GM23338 (cell line): ENCODE data around the gene RTN4RL2. TPM values are rescaled to one million over a fixed set of nuclear protein-coding genes. Genes with fewer than 3 reads are reported as not detected.

Source experiments
- EZH2 ChIP-seq: fragments of 200-600 bp; sonication (generic); IDR thresholded peaks from one replicate; pipeline ENCODE4 v1.8.0; 2017; ENCODE audit warnings: antibody characterized with exemption, mild to moderate bottlenecking, low read depth; ENCODE audit not compliant: unreplicated experiment
- NANOG ChIP-seq: IDR thresholded peaks from 2 replicates; pipeline ENCODE4 v1.6.1; 2016; ENCODE audit warnings: antibody characterized with exemption, borderline replicate concordance
- POLR2AphosphoS5 ChIP-seq: IDR thresholded peaks from 2 replicates; pipeline ENCODE4 v1.6.1; 2016; ENCODE audit warnings: antibody characterized with exemption, low read depth
- ZNF462 ChIP-seq: fragments of 250-450 bp; sonication (Bioruptor Pico); IDR thresholded peaks from 2 replicates; pipeline ENCODE4 v1.5.0; 2020; ENCODE audit warnings: mild to moderate bottlenecking, moderate library complexity
- polyA plus RNA-seq: library from polyadenylated mRNA; unstranded; fragments of >200 nt; fragmentation: Nextera tagmentation; extraction: Ambion mirVana; gene quantifications from 2 replicates; pipeline ENCODE4 v1.2.1, GENCODE V29; 2016
- small RNA-seq: library from RNA; depleted of rRNA; stranded (forward); fragments of <200 nt; gene quantifications from one replicate; pipeline ENCODE3, GENCODE V24; 2014; ENCODE audit warnings: low replicate concordance
- total RNA-seq: library from RNA; depleted of rRNA; stranded (reverse); fragments of >200 nt; shearing (Covaris generic); gene quantifications from 2 replicates; pipeline ENCODE4 v1.2.3, GENCODE V29; 2014; rRNA removed

RTN4RL2 gene
- total and polyA plus RNA-seq, 2 experiments from 2014 or later: 13.9 to 15.9 TPM

GRCh38 chr11:57523419-57523818 is 63.1 kb downstream of the RTN4RL2 start (continued):
- TF ChIP-seq ZNF462 (CRISPR knock-in tag) (no peak), EZH2 (no peak), POLR2AphosphoS5 (no peak), NANOG (no peak)

Small RNAs within 50 kb of the gene (small RNA-seq; reads per million reads assigned to genes)
- gene RNA5SP341: not detected

Other genes starting within 250 kb of the RTN4RL2 start
- 0.10 and 0.12 TPM in 2 replicates for gene APLNR, start 223.3 kb upstream of the RTN4RL2 start, total RNA-seq
- gene APLNR, start 223.3 kb upstream of the RTN4RL2 start, polyA plus RNA-seq: not detected in 2 replicates
- gene TNKS1BP1, start 135.6 kb upstream of the RTN4RL2 start, total RNA-seq: 61.0 and 72.2 TPM in 2 replicates
- 64.2 and 72.9 TPM in 2 replicates for gene TNKS1BP1, start 135.6 kb upstream of the RTN4RL2 start, polyA plus RNA-seq
- gene SSRP1, start 124.6 kb upstream of the RTN4RL2 start, total RNA-seq: 210 and 216 TPM in 2 replicates
- gene SSRP1, start 124.6 kb upstream of the RTN4RL2 start, polyA plus RNA-seq: 205 and 225 TPM in 2 replicates
- gene P2RX3, start 122.2 kb upstream of the RTN4RL2 start, total RNA-seq: 0.35 TPM in 1 of 2 replicates, not detected in the other
- gene P2RX3, start 122.2 kb upstream of the RTN4RL2 start, polyA plus RNA-seq: 0.15 and 0.23 TPM in 2 replicates
- gene PRG3, start 79.4 kb upstream of the RTN4RL2 start, total RNA-seq: not detected in 2 replicates
- gene PRG3, start 79.4 kb upstream of the RTN4RL2 start, polyA plus RNA-seq: not detected in 2 replicates
- not detected in 2 replicates for gene PRG2, start 69.9 kb upstream of the RTN4RL2 start, total RNA-seq
- not detected in 2 replicates for gene PRG2, start 69.9 kb upstream of the RTN4RL2 start, polyA plus RNA-seq
- 23.7 and 24.8 TPM in 2 replicates for gene SLC43A3, start 33.4 kb upstream of the RTN4RL2 start, total RNA-seq
- 11.5 and 14.3 TPM in 2 replicates for gene SLC43A3, start 33.4 kb upstream of the RTN4RL2 start, polyA plus RNA-seq
- gene SLC43A1, start 55.2 kb downstream of the RTN4RL2 start, total RNA-seq: 49.7 and 49.8 TPM in 2 replicates
- 19.6 and 19.7 TPM in 2 replicates for gene SLC43A1, start 55.2 kb downstream of the RTN4RL2 start, polyA plus RNA-seq
- 59.1 and 75.8 TPM in 2 replicates for gene TIMM10, start 70.2 kb downstream of the RTN4RL2 start, total RNA-seq
- 193 and 194 TPM in 2 replicates for gene TIMM10, start 70.2 kb downstream of the RTN4RL2 start, polyA plus RNA-seq
- gene SMTNL1, start 77.1 kb downstream of the RTN4RL2 start, total RNA-seq: 0.31 TPM in 1 of 2 replicates, not detected in the other
- 0.14 and 0.70 TPM in 2 replicates for gene SMTNL1, start 77.1 kb downstream of the RTN4RL2 start, polyA plus RNA-seq
- gene UBE2L6, start 107.1 kb downstream of the RTN4RL2 start, total RNA-seq: 42.2 and 52.0 TPM in 2 replicates
- gene UBE2L6, start 107.1 kb downstream of the RTN4RL2 start, polyA plus RNA-seq: 46.0 and 46.5 TPM in 2 replicates
- gene SERPING1, start 137.2 kb downstream of the RTN4RL2 start, total RNA-seq: 40.8 and 42.3 TPM in 2 replicates
- 49.8 and 54.7 TPM in 2 replicates for gene SERPING1, start 137.2 kb downstream of the RTN4RL2 start, polyA plus RNA-seq
- 0.82 TPM in 1 of 2 replicates, not detected in the other for gene YPEL4, start 189.4 kb downstream of the RTN4RL2 start, total RNA-seq
- gene YPEL4, start 189.4 kb downstream of the RTN4RL2 start, polyA plus RNA-seq: 1.1 and 1.2 TPM in 2 replicates
- 25.2 and 25.4 TPM in 2 replicates for gene CLP1, start 197.2 kb downstream of the RTN4RL2 start, total RNA-seq
- 14.4 and 16.8 TPM in 2 replicates for gene CLP1, start 197.2 kb downstream of the RTN4RL2 start, polyA plus RNA-seq
- gene ZDHHC5, start 207.6 kb downstream of the RTN4RL2 start, total RNA-seq: 35.7 and 42.3 TPM in 2 replicates
- 15.7 and 16.9 TPM in 2 replicates for gene ZDHHC5, start 207.6 kb downstream of the RTN4RL2 start, polyA plus RNA-seq